Thymus (tissue), 11 donors: Measurements from ENCODE around the gene NR2F2. TPM values are rescaled to one million over a fixed set of nuclear protein-coding genes. Genes with fewer than 3 reads are reported as not detected.
"Not testable (repeated sequence)": the region's sequence is repeated elsewhere in the genome, so short reads cannot be mapped to it uniquely, and the experiment has no call there.

Source experiments
- DNase-seq, 9 donors: peaks; one replicate each; pipeline ENCODE4 v3.0.0-alpha.2; 2013; ENCODE audit warnings: low spot score in 9 of 9, low read depth in 6 of 9, missing footprints in 1 of 9
- H3K27ac ChIP-seq, 2 donors: one replicate each; pipeline ENCODE4 v1.5.1; 2013; ENCODE audit warnings: control low read depth in 1 of 2, low read depth in 1 of 2, low read length in 1 of 2, mild to moderate bottlenecking in 1 of 2, moderate library complexity in 1 of 2
- H3K27me3 ChIP-seq, 2 donors: one replicate each; pipeline ENCODE4 v1.5.1; 2013; ENCODE audit warnings: low read length in 1 of 2; ENCODE audit not compliant: control insufficient read depth in 2 of 2, insufficient read depth in 1 of 2
- H3K36me3 ChIP-seq, 2 donors: one replicate each; pipeline ENCODE4 v1.5.1; 2013; ENCODE audit warnings: low read length in 1 of 2, mild to moderate bottlenecking in 1 of 2, moderate library complexity in 1 of 2; ENCODE audit not compliant: control insufficient read depth in 2 of 2, insufficient read depth in 2 of 2
- H3K4me1 ChIP-seq, 2 donors: one replicate each; pipeline ENCODE4 v1.5.1; 2013; ENCODE audit warnings: low read length in 2 of 2; ENCODE audit not compliant: control insufficient read depth in 2 of 2, insufficient read depth in 2 of 2
- H3K4me3 ChIP-seq, 2 donors: one replicate each; pipeline ENCODE4 v1.5.1; 2013; ENCODE audit warnings: low read length in 2 of 2, control low read depth in 1 of 2, mild to moderate bottlenecking in 1 of 2
- H3K9me3 ChIP-seq, 2 donors: one replicate each; pipeline ENCODE4 v1.5.1; 2013; ENCODE audit warnings: low read length in 1 of 2, mild to moderate bottlenecking in 1 of 2; ENCODE audit not compliant: control insufficient read depth in 2 of 2, insufficient read depth in 1 of 2
- WGBS: extraction: QIAGEN DNeasy Blood & Tissue Kit; methylation state at CpG from one replicate; pipeline ENCODE4 v1.1.7; 2013; 5-methylcytosine and 5-hydroxymethylcytosine counted together
- polyA plus RNA-seq: library from polyadenylated mRNA; stranded (reverse); fragments of 200-250 nt; gene quantifications from one replicate; pipeline ENCODE4 v1.2.3, GENCODE V29; 2013
- total RNA-seq: library from RNA; stranded (reverse); fragments of 120-200 nt; gene quantifications from one replicate; pipeline ENCODE4 v1.2.4, GENCODE V29; 2013
- donor health status: healthy.

The NR2F2 gene
- total and polyA plus RNA-seq, 2 donors: 2.0 to 11.9 TPM

- peaks cover 0 to 4% of the 10 kb centered on the region in 2 donors for H3K9me3 ChIP-seq
Measured at GRCh38 chr15:96369825-96370621, 39.5 kb downstream of the NR2F2 start.

GRCh38 chr15:96372554-96372953 lies 42.1 kb downstream of the NR2F2 start:
- Histone ChIP-seq H3K36me3 (no peaks in the 10 kb centered on the region), H3K9me3 (no peaks in the 10 kb centered on the region), H3K27me3 (peaks cover 30 to 35% of the 10 kb centered on the region in 2 donors), H3K4me1 (no peaks in the 10 kb centered on the region), H3K4me3 (no peak overlapping the region), H3K27ac (no peak overlapping the region)
- no peak for DNase-seq
- WGBS: 87% methylated on average over 2 of the region's 2 CpGs

More at GRCh38 chr15:96369825-96370621, 39.5 kb downstream of the NR2F2 start:
- H3K4me1 ChIP-seq: no peaks in the 10 kb centered on the region
- peaks cover 54 to 60% of the 10 kb centered on the region in 2 donors for H3K27me3 ChIP-seq
- no peak overlapping the region for H3K4me3 ChIP-seq
- no peaks in the 10 kb centered on the region for H3K36me3 ChIP-seq
- WGBS: 11% methylated on average over 22 of the region's 22 CpGs
- DNase-seq: no peak
- no peak overlapping the region for H3K27ac ChIP-seq

- Histone ChIP-seq H3K36me3 (no peaks in the 10 kb centered on the region), H3K4me1 (no peaks in the 10 kb centered on the region), H3K27me3 (peaks cover 13 to 15% of the 10 kb centered on the region in 2 donors), H3K9me3 (no peaks in the 10 kb centered on the region), H3K27ac (no peak overlapping the region), H3K4me3 (no peak overlapping the region)
- DNase-seq: no peak
- 84% methylated on average over 5 of the region's 5 CpGs for WGBS
Measured at GRCh38 chr15:96374499-96374898, 44.0 kb downstream of the NR2F2 start.

- H3K27ac ChIP-seq, H3K9me3 ChIP-seq, H3K4me1 ChIP-seq, H3K27me3 ChIP-seq, H3K36me3 ChIP-seq, DNase-seq, H3K4me3 ChIP-seq: not testable (repeated sequence)
- WGBS: 90% methylated on average over 1 of the region's 2 CpGs
Measured at GRCh38 chr15:96379592-96379991, 49.1 kb downstream of the NR2F2 start.

GRCh38 chr15:96381463-96381862 lies 51.0 kb downstream of the NR2F2 start:
- no peak for DNase-seq
- Histone ChIP-seq H3K4me1 (no peaks in the 10 kb centered on the region), H3K27me3 (no peaks in the 10 kb centered on the region), H3K27ac (no peak overlapping the region), H3K9me3 (no peaks in the 10 kb centered on the region), H3K36me3 (no peaks in the 10 kb centered on the region), H3K4me3 (no peak overlapping the region)
- 82% methylated on average over 4 of the region's 4 CpGs for WGBS

GRCh38 chr15:96385195-96385594 lies 54.7 kb downstream of the NR2F2 start:
- H3K27me3 ChIP-seq: no peaks in the 10 kb centered on the region
- DNase-seq: no peak
- no peak overlapping the region for H3K4me3 ChIP-seq
- no peaks in the 10 kb centered on the region for H3K4me1 ChIP-seq
- WGBS: 60% methylated on average over 1 of the region's 1 CpG
- H3K27ac ChIP-seq: no peak overlapping the region
- no peaks in the 10 kb centered on the region for H3K36me3 ChIP-seq
- H3K9me3 ChIP-seq: no peaks in the 10 kb centered on the region

GRCh38 chr15:96388673-96389072 lies 58.2 kb downstream of the NR2F2 start:
- no peak overlapping the region for H3K4me3 ChIP-seq
- 0% methylated on average over 1 of the region's 1 CpG for WGBS
- no peak for DNase-seq
- H3K27ac ChIP-seq: no peak overlapping the region
- H3K27me3 ChIP-seq: no peaks in the 10 kb centered on the region
- H3K4me1 ChIP-seq: no peaks in the 10 kb centered on the region
- H3K36me3 ChIP-seq: no peaks in the 10 kb centered on the region
- H3K9me3 ChIP-seq: no peaks in the 10 kb centered on the region
